Measurements from ENCODE around the gene RFNG.

- TF ChIP-seq CTCF (IDR thresholded peaks at IDR 0.05) (no peak), EZH2 (IDR thresholded peaks at IDR 0.05) (no peak), EZH2phosphoT487 (IDR thresholded peaks at IDR 0.05) (no peak)
These were observed 34.6 kb downstream of the RFNG start for GRCh38 chr17:82016875-82017459.

All from neural progenitor cell (in vitro differentiated cells).